GM19099 (cell line): ENCODE data around the gene PCDHGB5.

Source experiments
- POLR2A ChIP-seq: IDR thresholded peaks from 3 replicates; pipeline ENCODE4 v1.6.1; 2011; ENCODE audit warnings: low read depth; ENCODE audit not compliant: insufficient read length; ENCODE audit errors: extremely low read depth

PCDHGB5 gene

DNA sequence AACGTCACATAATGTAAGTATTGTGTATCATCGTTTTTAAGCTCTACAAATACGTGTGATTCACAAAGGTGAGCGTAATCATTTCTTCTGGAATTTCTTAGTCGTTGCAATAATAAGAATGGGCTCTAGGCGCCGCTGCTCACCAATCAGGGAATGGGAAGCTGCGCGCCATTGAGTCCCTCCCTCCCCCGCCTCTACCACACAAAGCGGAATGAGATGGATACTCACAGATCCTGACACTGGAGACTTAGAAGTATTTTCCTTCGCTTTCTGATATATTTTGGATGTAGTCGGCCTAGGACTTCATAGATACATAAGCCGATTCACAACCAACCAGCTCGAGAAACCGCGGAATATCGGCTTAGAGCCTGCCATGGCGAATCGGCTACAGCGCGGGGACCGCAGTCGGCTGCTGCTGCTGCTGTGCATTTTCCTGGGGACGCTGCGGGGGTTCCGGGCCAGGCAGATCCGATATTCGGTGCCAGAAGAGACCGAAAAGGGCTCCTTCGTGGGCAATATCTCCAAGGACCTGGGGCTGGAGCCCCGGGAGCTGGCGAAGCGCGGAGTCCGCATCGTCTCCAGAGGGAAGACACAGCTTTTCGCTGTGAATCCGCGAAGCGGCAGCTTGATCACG is 23.2 kb downstream of the PCDHGB5 start, which contains the start of gene PCDHGA11:
Gene PCDHGA11 (plus strand): TSS at position 197 of the 634 bp plus-strand sequence. CDS start 177 bp downstream, at position 374.
- TF ChIP-seq POLR2A, result no peak

- TF ChIP-seq POLR2A, result no peak
These were observed 23.7 kb downstream of the PCDHGB5 start for GRCh38 chr5:141421489-141421855.

DNA sequence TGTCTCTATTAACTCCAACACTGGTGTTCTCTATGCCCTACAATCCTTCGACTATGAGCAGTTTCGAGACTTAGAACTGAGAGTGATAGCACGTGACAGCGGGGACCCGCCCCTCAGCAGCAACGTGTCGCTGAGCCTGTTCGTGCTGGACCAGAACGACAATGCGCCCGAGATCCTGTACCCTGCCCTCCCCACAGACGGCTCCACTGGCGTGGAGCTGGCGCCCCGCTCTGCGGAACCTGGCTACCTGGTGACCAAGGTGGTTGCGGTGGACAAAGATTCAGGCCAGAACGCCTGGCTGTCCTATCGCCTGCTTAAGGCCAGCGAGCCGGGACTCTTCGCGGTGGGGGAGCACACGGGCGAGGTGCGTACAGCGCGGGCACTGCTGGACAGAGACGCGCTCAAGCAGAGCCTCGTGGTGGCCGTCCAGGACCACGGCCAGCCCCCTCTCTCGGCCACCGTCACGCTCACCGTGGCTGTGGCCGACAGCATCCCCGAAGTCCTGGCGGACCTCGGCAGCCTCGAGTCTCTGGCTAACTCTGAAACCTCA is 25.1 kb downstream of the PCDHGB5 start:
- no peak for TF ChIP-seq POLR2A

GRCh38 chr5:141427783-141428426 is 30.2 kb downstream of the PCDHGB5 start:
- TF ChIP-seq POLR2A, result no peak

DNA sequence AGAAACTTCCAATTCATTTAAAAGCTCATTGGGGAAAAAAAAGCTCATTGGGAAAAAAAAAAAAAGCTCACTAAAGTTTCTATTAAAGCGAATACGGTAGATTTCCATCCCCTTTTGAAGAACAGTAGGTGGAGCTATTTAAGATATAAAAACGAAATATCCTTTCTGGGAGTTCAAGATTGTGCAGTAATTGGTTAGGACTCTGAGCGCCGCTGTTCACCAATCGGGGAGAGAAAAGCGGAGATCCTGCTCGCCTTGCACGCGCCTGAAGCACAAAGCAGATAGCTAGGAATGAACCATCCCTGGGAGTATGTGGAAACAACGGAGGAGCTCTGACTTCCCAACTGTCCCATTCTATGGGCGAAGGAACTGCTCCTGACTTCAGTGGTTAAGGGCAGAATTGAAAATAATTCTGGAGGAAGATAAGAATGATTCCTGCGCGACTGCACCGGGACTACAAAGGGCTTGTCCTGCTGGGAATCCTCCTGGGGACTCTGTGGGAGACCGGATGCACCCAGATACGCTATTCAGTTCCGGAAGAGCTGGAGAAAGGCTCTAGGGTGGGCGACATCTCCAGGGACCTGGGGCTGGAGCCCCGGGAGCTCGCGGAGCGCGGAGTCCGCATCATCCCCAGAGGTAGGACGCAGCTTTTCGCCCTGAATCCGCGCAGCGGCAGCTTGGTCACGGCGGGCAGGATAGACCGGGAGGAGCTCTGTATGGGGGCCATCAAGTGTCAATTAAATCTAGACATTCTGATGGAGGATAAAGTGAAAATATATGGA is 32.8 kb downstream of the PCDHGB5 start, which contains the start of gene PCDHGA12:
Gene PCDHGA12 (plus strand): TSS at position 176 of the 782 bp plus-strand sequence. CDS start 253 bp downstream, at position 429.
- no peak for TF ChIP-seq POLR2A

DNA sequence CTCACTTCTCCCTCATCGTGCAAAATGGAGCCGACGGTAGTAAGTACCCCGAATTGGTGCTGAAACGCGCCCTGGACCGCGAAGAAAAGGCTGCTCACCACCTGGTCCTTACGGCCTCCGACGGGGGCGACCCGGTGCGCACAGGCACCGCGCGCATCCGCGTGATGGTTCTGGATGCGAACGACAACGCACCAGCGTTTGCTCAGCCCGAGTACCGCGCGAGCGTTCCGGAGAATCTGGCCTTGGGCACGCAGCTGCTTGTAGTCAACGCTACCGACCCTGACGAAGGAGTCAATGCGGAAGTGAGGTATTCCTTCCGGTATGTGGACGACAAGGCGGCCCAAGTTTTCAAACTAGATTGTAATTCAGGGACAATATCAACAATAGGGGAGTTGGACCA is 33.5 kb downstream of the PCDHGB5 start:
- TF ChIP-seq POLR2A, result peak; percentile 53

GRCh38 chr5:141434006-141434405 is 36.3 kb downstream of the PCDHGB5 start:
- TF ChIP-seq POLR2A, result no peak

- TF ChIP-seq POLR2A, result no peak
These were observed 39.5 kb downstream of the PCDHGB5 start for GRCh38 chr5:141437221-141437620.

DNA sequence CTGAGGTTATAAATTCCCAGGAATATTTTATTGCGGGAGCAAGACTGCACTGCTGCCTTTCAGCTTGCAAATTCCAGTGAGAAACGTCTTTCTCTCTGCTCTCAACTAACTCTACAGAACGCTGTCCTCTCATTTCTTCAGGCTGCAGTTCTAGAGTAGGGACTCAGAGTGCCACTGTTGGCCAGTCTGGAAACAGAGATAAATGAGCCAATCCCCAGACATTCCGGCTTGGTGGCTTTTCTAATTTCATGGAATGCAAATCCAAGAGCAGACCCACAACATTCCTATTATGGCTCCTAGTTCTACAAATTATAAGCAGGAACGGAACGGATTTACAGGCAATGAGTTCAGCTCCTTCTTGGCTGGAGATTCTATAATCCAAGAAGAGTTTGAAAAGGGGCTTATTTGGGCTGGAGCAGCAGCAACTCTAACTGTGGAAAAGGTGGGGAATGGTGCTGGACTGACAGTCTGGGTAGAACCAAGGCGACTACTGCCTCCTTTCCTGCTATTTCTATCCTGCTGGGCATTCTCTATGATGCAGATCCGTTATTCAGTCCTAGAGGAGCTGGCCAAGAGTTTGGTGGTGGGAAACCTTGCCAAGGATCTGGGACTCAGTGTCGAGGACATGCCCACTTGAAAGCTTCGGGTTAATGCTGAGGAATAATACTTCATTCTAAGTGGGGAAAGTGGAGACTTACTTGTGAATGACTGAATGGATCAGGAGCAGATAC is 41.8 kb downstream of the PCDHGB5 start:
- no peak for TF ChIP-seq POLR2A

GRCh38 chr5:141440341-141440740 is 42.6 kb downstream of the PCDHGB5 start:
- no peak for TF ChIP-seq POLR2A

DNA sequence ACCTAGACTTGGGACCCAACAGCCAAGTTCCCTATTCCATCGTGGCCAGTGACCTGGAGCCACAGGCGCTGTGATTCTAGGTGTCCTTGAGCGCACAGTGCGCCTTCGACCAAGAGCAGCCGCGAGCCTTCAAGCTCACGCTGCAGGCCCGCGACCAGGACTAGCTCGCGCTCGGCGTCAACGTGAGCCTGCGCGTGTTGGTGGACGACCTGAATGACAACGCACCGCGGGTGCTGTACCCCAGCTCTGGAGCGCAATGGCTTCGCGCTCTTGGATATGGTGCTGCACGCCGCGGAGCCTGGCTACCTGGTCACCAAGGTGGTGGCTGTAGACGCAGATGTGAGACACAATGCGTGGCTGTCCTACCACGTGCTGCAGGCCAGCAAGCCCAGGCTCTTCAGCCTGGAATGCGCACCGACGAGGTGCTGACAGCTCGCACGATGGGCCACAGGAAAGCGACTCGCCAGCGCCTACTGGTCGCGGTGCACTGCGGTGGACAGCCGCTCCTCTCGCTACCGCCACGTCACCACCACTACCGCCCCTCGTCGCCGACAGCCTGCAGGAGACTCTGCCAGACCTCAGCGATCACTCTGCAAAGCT is 43.9 kb downstream of the PCDHGB5 start:
- no peak for TF ChIP-seq POLR2A
